ENCODE results near the gene C10orf71. TPM values are rescaled to one million over a fixed set of nuclear protein-coding genes. Genes with fewer than 3 reads are reported as not detected.

Gene C10orf71
- total RNA-seq, 1 experiment from 2014 or later: not detected

DNA sequence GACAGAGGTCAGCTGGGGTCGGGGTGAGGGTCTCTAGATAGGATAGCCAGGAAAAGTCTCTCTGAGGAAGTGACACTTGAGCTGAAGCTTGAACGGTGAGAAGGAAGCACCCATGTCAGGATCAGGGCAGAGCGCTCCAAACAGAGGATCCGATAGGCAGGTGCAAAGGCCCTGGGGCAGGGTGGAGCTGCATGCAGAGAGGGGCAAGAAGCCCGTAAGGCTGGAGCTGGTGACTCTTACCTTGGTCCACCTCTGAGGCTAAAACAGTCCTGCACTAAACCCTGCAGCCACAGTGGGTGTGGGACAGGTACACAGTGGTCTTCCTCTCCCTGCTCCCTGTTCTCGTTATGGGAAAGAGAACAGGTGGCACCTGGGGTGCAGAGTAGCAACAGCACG is 5.8 kb upstream of the C10orf71 start:
- H3K9ac ChIP-seq (ENCODE audit: low read length): no peak overlapping the region
- RAD21 ChIA-PET (ENCODE audit: low non-redundant PET in 1 of 2, low total read pairs in 2 of 2, uncharacterized antibody in 2 of 2, unreplicated experiment in 2 of 2): no interaction called here
- no peak overlapping the region for H3K4me2 ChIP-seq (ENCODE audit: low read length)
- H3K9me2 ChIP-seq (ENCODE audit: insufficient read depth): no peaks in the 10 kb centered on the region
- ATAC-seq (no peak), DNase-seq (ENCODE audit: low read depth, low spot score) (no peak)
- no peak overlapping the region for H2AFZ ChIP-seq (ENCODE audit: low read depth, low read length, poor library complexity, severe bottlenecking)
- no peaks in the 10 kb centered on the region for H3K36me3 ChIP-seq (ENCODE audit: control insufficient read depth in 1 of 2, insufficient read depth in 2 of 2, low read length in 2 of 2)
- no peak overlapping the region for H3K27ac ChIP-seq (ENCODE audit: low read depth, low read length)
- H3K4me1 ChIP-seq (ENCODE audit: control insufficient read depth in 1 of 2, insufficient read depth in 2 of 2, low read length in 2 of 2): no peaks in the 10 kb centered on the region
- H3K4me3 ChIP-seq (replicated peaks in 1 of 2; ENCODE audit: low read depth in 1 of 2, low read length in 2 of 2): no peak overlapping the region
- no peak for TF ChIP-seq EZH2 (IDR thresholded peaks at IDR 0.05)
- no peaks in the 10 kb centered on the region for H3K9me3 ChIP-seq (ENCODE audit: control insufficient read depth in 1 of 2, insufficient read depth in 1 of 2, low read depth in 1 of 2, low read length in 2 of 2)
- peaks cover 17% of the 10 kb centered on the region; the same call in 1 of the 2 replicates for H3K27me3 ChIP-seq (ENCODE audit: insufficient read depth, low read length)
- intact Hi-C loops (cut with micrococcal nuclease): no loop called here
- no peaks in the 10 kb centered on the region for H3K79me2 ChIP-seq (ENCODE audit: insufficient read depth, low read length)
- CTCF ChIA-PET: no interaction called here
- no peaks in the 10 kb centered on the region for H4K20me1 ChIP-seq (ENCODE audit: insufficient read depth)
- no TSS peak for BruUV-seq (replicated peaks)
- POLR2A ChIA-PET: no interaction called here

GRCh38 chr10:49294731-49295130 is 4.2 kb upstream of the C10orf71 start:
- TF ChIP-seq EGR1 (IDR thresholded peaks at IDR 0.05; ENCODE audit: low read depth) (no peak), SRF (IDR thresholded peaks at IDR 0.05; ENCODE audit: low read depth) (no peak), CEBPB (IDR thresholded peaks at IDR 0.05; ENCODE audit: low read depth) (no peak), ZBTB33 (IDR thresholded peaks at IDR 0.05; ENCODE audit: extremely low read depth, insufficient replicate concordance, low read length) (no peak), ZFX (IDR thresholded peaks at IDR 0.05) (no peak), POLR2A (IDR thresholded peaks at IDR 0.05; ENCODE audit: borderline replicate concordance, extremely low read depth, insufficient read depth, insufficient read length) (no peak), ELF1 (IDR thresholded peaks at IDR 0.05; ENCODE audit: borderline replicate concordance, low read depth) (no peak), JUND (IDR thresholded peaks at IDR 0.05) (no peak), EZH2 (IDR thresholded peaks at IDR 0.05) (no peak), SP1 (IDR thresholded peaks at IDR 0.05; ENCODE audit: low read depth) (no peak), RAD21 (IDR thresholded peaks at IDR 0.05; ENCODE audit: low read depth) (no peak), POLR2AphosphoS5 (IDR thresholded peaks at IDR 0.05; ENCODE audit: low read depth, low read length) (no peak)
- TF ChIP-seq, protein P1, sequence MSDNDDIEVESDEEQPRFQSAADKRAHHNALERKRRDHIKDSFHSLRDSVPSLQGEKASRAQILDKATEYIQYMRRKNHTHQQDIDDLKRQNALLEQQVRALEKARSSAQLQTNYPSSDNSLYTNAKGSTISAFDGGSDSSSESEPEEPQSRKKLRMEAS (IDR thresholded peaks at IDR 0.05): no peak
- TF ChIP-seq, protein P2, sequence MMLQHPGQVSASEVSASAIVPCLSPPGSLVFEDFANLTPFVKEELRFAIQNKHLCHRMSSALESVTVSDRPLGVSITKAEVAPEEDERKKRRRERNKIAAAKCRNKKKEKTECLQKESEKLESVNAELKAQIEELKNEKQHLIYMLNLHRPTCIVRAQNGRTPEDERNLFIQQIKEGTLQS (IDR thresholded peaks at IDR 0.05): no peak
- ChIA-PET RAD21 (ENCODE audit: low non-redundant PET in 1 of 2, low total read pairs in 2 of 2, uncharacterized antibody in 2 of 2, unreplicated experiment in 2 of 2) (no interaction called here), POLR2A (no interaction called here), CTCF (no interaction called here)
- no peaks in the 10 kb centered on the region for H3K79me2 ChIP-seq (ENCODE audit: insufficient read depth, low read length)
- no peaks in the 10 kb centered on the region for H3K36me3 ChIP-seq (ENCODE audit: control insufficient read depth in 1 of 2, insufficient read depth in 2 of 2, low read length in 2 of 2)
- intact Hi-C loops (cut with micrococcal nuclease): no loop called here
- H3K4me2 ChIP-seq (ENCODE audit: low read length): no peak overlapping the region
- H3K27ac ChIP-seq (ENCODE audit: low read depth, low read length): no peak overlapping the region
- no peak for DNase-seq (ENCODE audit: low read depth, low spot score)
- no peak overlapping the region for H2AFZ ChIP-seq (ENCODE audit: low read depth, low read length, poor library complexity, severe bottlenecking)
- no peaks in the 10 kb centered on the region for H4K20me1 ChIP-seq (ENCODE audit: insufficient read depth)
- H3K9ac ChIP-seq (ENCODE audit: low read length): no peak overlapping the region
- peaks cover 17% of the 10 kb centered on the region; the same call in 1 of the 2 replicates for H3K27me3 ChIP-seq (ENCODE audit: insufficient read depth, low read length)
- no peak for ATAC-seq
- no peaks in the 10 kb centered on the region for H3K9me3 ChIP-seq (ENCODE audit: control insufficient read depth in 1 of 2, insufficient read depth in 1 of 2, low read depth in 1 of 2, low read length in 2 of 2)
- BruUV-seq (replicated peaks): no TSS peak
- H3K4me1 ChIP-seq (ENCODE audit: control insufficient read depth in 1 of 2, insufficient read depth in 2 of 2, low read length in 2 of 2): no peaks in the 10 kb centered on the region
- no peaks in the 10 kb centered on the region for H3K9me2 ChIP-seq (ENCODE audit: insufficient read depth)
- no peak overlapping the region for H3K4me3 ChIP-seq (replicated peaks in 1 of 2; ENCODE audit: low read depth in 1 of 2, low read length in 2 of 2)

Data from HCT116 (cell line).